ENCODE data around the gene ZNF532. TPM values are rescaled to one million over a fixed set of nuclear protein-coding genes. Genes with fewer than 3 reads are reported as not detected.

Gene ZNF532
- total RNA-seq, 3 donors from 2014 or later, result 4.3 to 6.1 (median 5.6) TPM

- H3K4me3 Mint-ChIP-seq, result no peak overlapping the region
- no peaks in the 10 kb centered on the region for H3K9me3 Mint-ChIP-seq
- H3K36me3 Mint-ChIP-seq (ENCODE audit: insufficient read depth), result no peaks in the 10 kb centered on the region
- peaks cover 3% of the 10 kb centered on the region for H3K27me3 Mint-ChIP-seq (ENCODE audit: low read depth)
- DNase-seq (no peak), ATAC-seq (no peak)
- H3K4me1 Mint-ChIP-seq (ENCODE audit: low read depth), result peaks cover 2% of the 10 kb centered on the region
Measured at GRCh38 chr18:59033359-59033758, 168.7 kb downstream of the ZNF532 start.

DNA sequence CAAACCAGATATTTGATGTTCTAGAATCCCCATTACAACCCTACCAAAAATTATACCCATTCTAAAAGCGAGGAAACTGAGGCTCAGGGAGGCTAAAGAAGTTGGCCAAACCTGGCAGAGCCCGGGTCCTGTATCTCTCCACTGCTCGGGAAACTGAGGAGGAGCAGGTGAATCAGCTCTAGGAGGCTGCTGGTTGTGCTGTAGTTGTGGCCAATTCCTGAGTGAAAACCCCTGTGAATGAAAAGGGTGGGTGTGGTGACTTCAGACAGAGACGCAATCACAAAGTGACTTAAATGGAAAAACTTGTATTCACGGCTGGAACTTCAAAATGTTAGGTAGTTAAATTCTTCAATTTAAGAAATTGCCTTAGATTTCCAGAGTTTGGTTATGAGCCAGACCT lies 169.3 kb downstream of the ZNF532 start:
- no peak overlapping the region for H3K4me3 Mint-ChIP-seq
- peaks cover 3% of the 10 kb centered on the region for H3K27me3 Mint-ChIP-seq (ENCODE audit: low read depth)
- peaks cover 2% of the 10 kb centered on the region for H3K4me1 Mint-ChIP-seq (ENCODE audit: low read depth)
- no peaks in the 10 kb centered on the region for H3K36me3 Mint-ChIP-seq (ENCODE audit: insufficient read depth)
- DNase-seq (no peak), ATAC-seq (no peak)
- H3K9me3 Mint-ChIP-seq, result no peaks in the 10 kb centered on the region

DNA sequence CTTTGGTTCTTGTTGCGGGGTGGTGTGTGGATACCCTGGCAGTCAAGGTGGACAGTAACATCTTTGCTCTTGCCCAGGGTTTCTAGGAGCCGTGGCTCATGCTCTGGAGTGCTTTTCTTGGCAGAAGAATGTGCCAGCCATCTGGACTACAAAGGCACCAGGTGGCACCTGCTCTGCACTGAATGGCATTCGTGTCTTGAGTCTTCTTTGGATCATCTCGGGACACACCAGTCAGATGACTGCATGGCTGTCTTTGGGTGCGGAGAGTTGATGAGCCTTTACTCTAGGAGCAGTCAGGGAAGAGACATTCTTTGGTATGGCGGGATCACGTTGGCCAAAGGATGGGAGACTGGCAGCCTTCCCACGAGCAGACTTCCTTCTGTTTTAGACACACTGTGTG lies 170.9 kb downstream of the ZNF532 start:
- Mint-ChIP-seq H3K4me3 (no peak overlapping the region), H3K36me3 (ENCODE audit: insufficient read depth) (no peaks in the 10 kb centered on the region), H3K9me3 (no peaks in the 10 kb centered on the region), H3K4me1 (ENCODE audit: low read depth) (peaks cover 2% of the 10 kb centered on the region), H3K27me3 (ENCODE audit: low read depth) (peaks cover 4% of the 10 kb centered on the region)
- no peak for DNase-seq
- ATAC-seq, result no peak

Other genes starting within 250 kb of the ZNF532 start
- gene ALPK2, start 235.8 kb upstream of the ZNF532 start, total RNA-seq, result 1 to 10 TPM in 1 of 3 donors, under 1 TPM in 2; 0.24 to 1.5 (median 0.43) TPM
- gene MALT1, start 193.4 kb upstream of the ZNF532 start, total RNA-seq, result 10 to 100 TPM; 31.1 to 49.3 (median 39.8) TPM

Data from activated T-cell treated with anti-CD3 and anti-CD28 coated beads, Interleukin-2, amount 50 U/mL, for 4 hours (primary cell).